Cardiac muscle cell (in vitro differentiated cells and primary cell): ENCODE measurements around the gene KRTAP5-6. TPM values are rescaled to one million over a fixed set of nuclear protein-coding genes. Genes with fewer than 3 reads are reported as not detected.
"Not testable (repeated sequence)": the region's sequence is repeated elsewhere in the genome, so short reads cannot be mapped to it uniquely, and the experiment has no call there.

Experiments used
- DNase-seq, 2 donors: peaks; one replicate each; pipeline versions ENCODE4 v3.0.0 to v3.0.0-alpha.2; 2010 to 2017; ENCODE audit warnings: low read depth in 1 of 2, low spot score in 1 of 2
- H3K27ac ChIP-seq: fragments of 200-600 bp; sonication (generic); 2 replicates; pipeline ENCODE4 v1.5.1; 2016
- H3K27me3 ChIP-seq: fragments of 200-600 bp; sonication (generic); 2 replicates; pipeline ENCODE4 v1.6.0; 2016; ENCODE audit warnings: control low read depth
- H3K36me3 ChIP-seq: fragments of 200-600 bp; sonication (generic); 2 replicates; pipeline ENCODE4 v1.5.1; 2016; ENCODE audit warnings: control low read depth
- H3K4me1 ChIP-seq: fragments of 200-600 bp; sonication (generic); 2 replicates; pipeline ENCODE4 v1.8.1; 2017; ENCODE audit warnings: low read depth, mild to moderate bottlenecking, mixed run types
- H3K4me3 ChIP-seq: fragments of 200-600 bp; sonication (generic); 2 replicates; pipeline ENCODE4 v1.5.1; 2016; ENCODE audit warnings: mild to moderate bottlenecking
- H3K9me3 ChIP-seq: fragments of 200-600 bp; sonication (generic); 2 replicates; pipeline ENCODE4 v1.5.1; 2017; ENCODE audit warnings: low read depth, mild to moderate bottlenecking, control low read depth
- CTCF ChIP-seq: IDR thresholded peaks from 2 replicates; pipeline ENCODE4 v1.5.1; 2012; ENCODE audit warnings: low read depth, mild to moderate bottlenecking, low read length
- polyA plus RNA-seq: library from polyadenylated mRNA; unstranded; fragments of >200 nt; fragmentation: Nextera tagmentation; extraction: Ambion mirVana; gene quantifications from 2 replicates; pipeline ENCODE4 v1.2.1, GENCODE V29; 2016
- total RNA-seq: library from RNA; depleted of rRNA; stranded (reverse); fragments of >200 nt; gene quantifications from 2 replicates; pipeline ENCODE4 v1.2.3, GENCODE V29; 2016

The KRTAP5-6 gene
- total and polyA plus RNA-seq, 2 experiments from 2014 or later: not detected

GRCh38 chr11:1660111-1660867 is 36.7 kb upstream of the KRTAP5-6 start:
- DNase-seq: no peak
- Histone ChIP-seq H3K4me3 (no peak overlapping the region), H3K27me3 (no peaks in the 10 kb centered on the region), H3K4me1 (no peaks in the 10 kb centered on the region), H3K9me3 (no peaks in the 10 kb centered on the region), H3K27ac (no peak overlapping the region), H3K36me3 (no peaks in the 10 kb centered on the region)
- no peak for TF ChIP-seq CTCF

- H3K27ac ChIP-seq, H3K4me1 ChIP-seq, H3K27me3 ChIP-seq, H3K9me3 ChIP-seq, H3K4me3 ChIP-seq, DNase-seq, H3K36me3 ChIP-seq: not testable (repeated sequence)
Measured at GRCh38 chr11:1661454-1662269, 35.3 kb upstream of the KRTAP5-6 start.

- not testable (repeated sequence) for H3K27ac ChIP-seq, H3K9me3 ChIP-seq, DNase-seq, H3K27me3 ChIP-seq, H3K4me3 ChIP-seq, H3K36me3 ChIP-seq, H3K4me1 ChIP-seq
Measured at GRCh38 chr11:1662699-1663283, 34.2 kb upstream of the KRTAP5-6 start.

- DNase-seq: no peak
- peaks cover 14% of the 10 kb centered on the region for H3K4me1 ChIP-seq
- TF ChIP-seq CTCF: no peak
- H3K27ac ChIP-seq: no peak overlapping the region
- H3K36me3 ChIP-seq: no peaks in the 10 kb centered on the region
- no peaks in the 10 kb centered on the region for H3K27me3 ChIP-seq
- H3K9me3 ChIP-seq: no peaks in the 10 kb centered on the region
- H3K4me3 ChIP-seq: no peak overlapping the region
Measured at GRCh38 chr11:1665313-1665712, 31.7 kb upstream of the KRTAP5-6 start.

- peaks cover 14% of the 10 kb centered on the region for H3K4me1 ChIP-seq
- H3K9me3 ChIP-seq: no peaks in the 10 kb centered on the region
- H3K4me3 ChIP-seq: no peak overlapping the region
- peak overlapping the region; percentile 18 for H3K27ac ChIP-seq
- no peaks in the 10 kb centered on the region for H3K27me3 ChIP-seq
- no peak for TF ChIP-seq CTCF
- no peaks in the 10 kb centered on the region for H3K36me3 ChIP-seq
- DNase-seq: no peak
Measured at GRCh38 chr11:1667121-1667850, 29.7 kb upstream of the KRTAP5-6 start.

GRCh38 chr11:1667906-1668305 is 29.1 kb upstream of the KRTAP5-6 start:
- no peak overlapping the region for H3K4me3 ChIP-seq
- peaks cover 14% of the 10 kb centered on the region for H3K4me1 ChIP-seq
- no peak overlapping the region for H3K27ac ChIP-seq
- DNase-seq: peak; percentile 10 to 37
- no peaks in the 10 kb centered on the region for H3K9me3 ChIP-seq
- H3K36me3 ChIP-seq: no peaks in the 10 kb centered on the region
- TF ChIP-seq CTCF: no peak
- H3K27me3 ChIP-seq: no peaks in the 10 kb centered on the region
